IPS DF 4.7 (cell line): ENCODE data around the gene COL13A1.

Experiments used
- DNase-seq: peaks from one replicate; pipeline ENCODE4 v3.0.0-alpha.2; 2013; ENCODE audit warnings: low spot score; ENCODE audit errors: extremely low read depth

COL13A1 gene

GRCh38 chr10:69819716-69820506 lies 18.2 kb downstream of the COL13A1 start:
- no peak for DNase-seq

DNA sequence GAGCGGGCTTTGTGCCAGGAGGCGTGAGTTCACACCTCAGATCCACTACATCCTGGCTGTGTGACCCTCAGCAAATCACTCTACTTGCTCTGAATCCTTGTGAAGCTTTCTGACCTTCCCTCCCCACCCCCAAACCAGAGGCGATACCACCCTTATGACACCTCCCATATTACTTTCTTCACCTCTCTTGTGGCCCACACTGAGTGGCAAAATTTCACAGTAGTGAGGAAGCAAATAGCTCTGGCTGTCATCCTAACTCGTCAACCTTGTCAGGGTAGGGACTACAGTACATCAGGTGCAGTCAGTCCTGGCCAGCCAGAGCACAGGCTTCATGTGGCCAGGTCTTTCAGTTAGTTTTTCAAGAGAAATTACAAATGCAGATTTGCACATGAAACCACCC lies 19.1 kb downstream of the COL13A1 start:
- no peak for DNase-seq

DNA sequence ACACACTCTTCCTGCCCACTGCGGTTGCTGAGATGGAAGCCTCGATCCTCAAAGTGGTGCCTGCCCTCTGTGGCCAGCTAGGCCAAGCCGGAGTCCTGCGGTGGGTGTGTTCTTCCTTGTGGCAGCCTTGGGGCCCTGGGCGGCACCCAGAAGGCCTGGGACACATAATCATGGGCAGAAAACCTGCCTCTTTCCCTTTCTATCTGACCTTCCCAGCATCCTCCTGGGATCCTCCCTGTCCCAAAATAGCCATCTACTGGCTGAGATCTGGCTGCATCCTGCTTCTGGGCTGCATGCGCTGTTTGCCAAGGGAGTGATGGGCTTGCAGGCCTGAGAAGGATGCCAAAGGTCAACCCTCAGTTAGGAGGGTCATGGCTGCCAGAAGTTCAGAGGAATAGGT lies 23.9 kb downstream of the COL13A1 start:
- DNase-seq = no peak

DNA sequence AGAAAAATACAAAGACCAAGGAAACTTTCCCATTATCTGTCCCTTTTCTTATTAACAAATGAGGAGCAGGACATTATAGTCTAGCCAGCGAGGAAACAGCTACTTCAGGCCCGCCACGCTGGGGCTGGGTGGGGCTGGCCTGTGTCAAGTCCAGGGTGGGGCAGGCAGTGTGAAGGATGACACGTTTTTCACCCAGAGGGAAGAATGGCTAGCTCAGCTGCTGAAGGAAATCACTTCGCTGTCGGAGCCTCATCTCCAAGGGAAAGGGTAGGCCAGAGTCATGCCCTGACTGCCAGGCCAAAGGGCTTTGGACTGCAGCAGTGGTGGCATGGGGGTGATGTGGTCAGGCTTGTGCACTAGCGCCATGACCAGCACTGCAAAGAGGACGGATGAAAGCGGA lies 24.4 kb downstream of the COL13A1 start:
- no peak for DNase-seq

DNA sequence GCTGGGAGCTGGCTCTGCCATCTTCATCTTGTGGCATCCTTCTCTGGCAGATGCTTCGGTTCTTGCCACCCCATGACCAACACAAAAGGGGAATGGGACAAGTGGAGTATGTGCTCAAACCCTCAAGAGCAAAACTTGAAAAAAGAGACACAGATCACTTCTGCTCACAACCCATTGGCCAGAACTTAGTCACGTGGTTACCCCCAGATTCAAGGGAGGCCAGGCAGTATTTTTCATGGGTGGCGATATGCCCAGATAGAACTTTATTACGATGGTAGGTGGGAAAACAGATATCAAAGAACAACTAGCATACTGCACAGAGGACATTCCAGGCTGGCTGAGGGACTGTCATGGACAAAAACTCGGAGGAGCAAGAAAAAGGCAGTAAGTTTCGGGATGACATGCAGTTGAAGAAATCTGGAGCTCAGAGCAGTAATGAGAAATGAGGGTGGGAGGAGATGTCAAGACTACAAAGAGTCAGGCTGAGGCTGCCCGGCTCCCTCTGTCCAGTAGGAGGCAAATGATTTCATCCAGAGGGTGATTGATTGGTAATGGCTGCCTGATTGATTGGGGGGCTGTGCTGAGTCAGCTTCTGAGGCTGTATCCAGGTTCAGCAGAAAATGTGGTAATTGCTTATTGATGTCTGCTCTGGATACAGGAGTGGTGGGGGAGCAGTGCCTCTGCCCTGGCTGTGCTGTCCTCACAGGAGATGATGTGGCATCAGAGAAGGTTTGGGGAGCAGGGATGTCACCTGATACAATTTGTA lies 25.3 kb downstream of the COL13A1 start:
- DNase-seq = no peak

GRCh38 chr10:69828144-69828870 lies 26.6 kb downstream of the COL13A1 start:
- DNase-seq = no peak

DNA sequence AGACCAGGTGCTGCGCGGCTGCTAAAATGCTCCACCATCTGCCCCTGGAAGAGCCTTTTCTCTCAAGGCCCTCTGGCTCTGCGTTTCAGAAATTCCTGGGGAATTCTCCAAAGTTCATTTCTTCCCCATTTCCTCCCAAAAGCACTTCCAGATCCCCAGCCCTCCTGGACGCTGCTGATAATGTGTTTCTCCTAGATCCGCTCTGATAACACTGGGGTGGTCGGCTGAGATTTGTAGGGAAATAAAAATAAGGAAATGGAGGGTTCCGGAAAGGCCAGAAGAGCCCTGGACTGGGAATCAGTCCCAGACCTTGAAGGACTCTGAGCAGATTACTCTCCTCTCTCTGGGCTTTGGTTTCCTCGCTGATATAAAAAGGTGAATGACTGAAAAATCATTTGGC lies 28.1 kb downstream of the COL13A1 start:
- DNase-seq = no peak

- no peak for DNase-seq
Measured at GRCh38 chr10:69831231-69831855, 29.6 kb downstream of the COL13A1 start.

DNA sequence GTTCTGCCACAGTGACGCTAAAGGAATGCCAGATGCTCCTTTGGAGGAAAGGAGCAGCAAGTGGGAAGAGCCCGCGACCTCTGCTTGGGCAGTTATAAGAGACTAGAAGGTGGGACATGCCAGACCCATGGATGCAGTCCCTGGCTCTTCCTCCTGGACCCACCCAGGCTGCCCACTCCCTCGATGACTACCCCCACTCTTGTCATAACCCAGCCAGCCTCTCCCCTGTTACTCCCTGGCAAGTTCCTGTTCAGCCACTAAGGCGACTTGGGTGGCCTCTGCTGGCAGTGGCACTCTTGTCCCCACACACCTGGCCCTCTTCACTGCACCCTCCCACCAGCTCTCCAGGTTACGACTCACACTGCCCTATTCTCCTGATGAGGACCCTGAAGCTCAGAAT lies 33.5 kb downstream of the COL13A1 start:
- no peak for DNase-seq

DNA sequence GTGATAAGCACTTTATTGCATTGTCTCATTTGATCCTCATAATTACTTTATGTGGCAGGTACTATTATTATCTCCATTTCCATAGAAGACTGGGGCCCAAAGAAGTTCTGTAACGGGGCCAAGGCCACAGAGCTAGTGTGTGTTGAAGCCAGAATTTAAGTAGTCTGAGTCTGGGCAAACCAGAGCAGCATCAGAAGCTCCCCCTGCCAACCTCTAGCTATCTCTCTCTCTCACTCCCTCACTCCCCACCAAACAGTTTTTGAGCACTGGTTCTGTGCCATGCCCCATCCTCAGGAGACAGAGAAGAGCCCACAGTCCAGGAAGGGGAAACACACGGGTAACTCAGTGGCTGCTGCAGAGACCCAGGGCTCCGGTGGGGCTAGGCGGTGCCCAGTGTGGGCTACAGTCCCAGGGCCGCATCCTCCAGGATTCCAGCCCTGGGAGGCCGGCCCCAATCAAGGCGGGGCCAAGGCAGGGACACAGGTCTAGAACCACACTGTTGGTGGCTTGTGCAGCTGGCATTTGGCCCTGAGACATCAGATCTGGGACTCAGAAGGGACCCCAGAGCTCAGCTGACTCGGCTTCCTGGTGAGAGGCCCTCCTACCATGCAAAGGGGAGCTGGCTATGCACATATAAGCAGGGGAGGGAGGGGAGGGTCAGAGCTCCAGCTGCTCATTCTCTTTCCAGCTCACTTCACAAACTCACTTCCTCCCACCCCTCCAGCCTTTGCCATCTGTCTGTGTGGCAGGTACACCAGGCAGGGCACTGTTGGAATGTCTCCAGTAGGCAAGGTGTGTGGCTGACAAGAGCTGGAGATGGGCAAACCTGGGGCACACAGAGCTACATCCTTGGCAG lies 34.4 kb downstream of the COL13A1 start:
- no peak for DNase-seq

GRCh38 chr10:69836731-69837030 lies 35.0 kb downstream of the COL13A1 start:
- DNase-seq = no peak

- no peak for DNase-seq
Measured at GRCh38 chr10:69837261-69837660, 35.6 kb downstream of the COL13A1 start.

DNA sequence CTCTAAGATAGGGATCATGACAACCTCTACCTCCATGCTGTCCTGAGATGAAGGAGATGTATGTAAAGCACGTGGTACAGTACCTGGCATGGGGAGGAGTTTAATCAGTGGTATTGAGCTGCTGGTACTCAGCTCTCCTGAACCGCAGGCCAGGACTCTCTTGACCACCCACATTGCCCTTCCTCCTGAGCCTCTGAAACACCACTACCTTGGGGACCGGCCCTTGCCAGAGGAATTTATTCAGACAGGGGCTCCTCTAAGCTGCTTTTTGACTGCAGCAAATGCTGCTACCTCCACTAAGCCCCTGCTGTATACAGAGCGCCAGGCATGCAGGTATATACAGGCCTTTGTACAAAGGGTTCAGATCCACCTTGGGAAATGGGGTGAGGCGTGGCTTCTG lies 36.7 kb downstream of the COL13A1 start:
- no peak for DNase-seq

DNA sequence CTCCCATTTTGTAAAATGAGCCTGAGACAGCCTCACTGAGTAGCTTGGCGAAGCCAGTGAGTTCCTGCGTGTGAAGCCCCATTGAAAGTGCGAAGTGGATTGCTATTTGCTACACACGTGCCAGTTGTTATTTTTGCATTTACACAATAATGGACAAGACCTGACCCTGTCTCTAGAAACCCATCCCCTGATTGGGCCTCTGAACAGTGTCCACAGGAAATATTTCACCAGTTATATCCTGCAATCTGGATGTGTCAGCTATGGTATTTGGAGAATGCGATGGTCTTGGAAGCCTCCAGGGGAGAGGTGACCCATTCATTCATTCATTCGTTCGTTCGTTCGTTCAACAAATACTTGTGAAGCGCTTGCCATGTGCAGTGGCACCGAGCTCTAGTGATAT lies 37.1 kb downstream of the COL13A1 start:
- no peak for DNase-seq

- no peak for DNase-seq
Measured at GRCh38 chr10:69839696-69840345, 38.1 kb downstream of the COL13A1 start.

DNA sequence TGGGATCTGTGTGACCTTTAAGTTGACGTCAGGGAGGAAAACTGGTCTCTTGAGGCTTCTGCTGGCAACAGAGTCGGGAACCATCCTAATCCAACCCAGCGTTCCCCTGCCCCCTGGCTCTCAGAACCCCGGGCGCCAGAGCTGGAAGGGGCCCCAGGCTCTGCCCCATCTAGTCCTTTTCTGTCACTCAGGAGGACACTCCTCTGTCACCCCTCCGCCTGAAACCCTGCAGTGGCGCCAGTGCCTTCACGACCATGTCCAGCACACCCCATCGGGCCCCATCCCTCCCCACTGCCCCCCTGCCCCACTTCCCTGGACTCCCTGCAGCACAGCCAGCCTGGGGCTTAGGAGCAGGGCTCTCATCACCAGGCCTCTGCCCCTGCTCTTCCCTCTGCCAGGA lies 39.1 kb downstream of the COL13A1 start:
- DNase-seq = no peak

DNA sequence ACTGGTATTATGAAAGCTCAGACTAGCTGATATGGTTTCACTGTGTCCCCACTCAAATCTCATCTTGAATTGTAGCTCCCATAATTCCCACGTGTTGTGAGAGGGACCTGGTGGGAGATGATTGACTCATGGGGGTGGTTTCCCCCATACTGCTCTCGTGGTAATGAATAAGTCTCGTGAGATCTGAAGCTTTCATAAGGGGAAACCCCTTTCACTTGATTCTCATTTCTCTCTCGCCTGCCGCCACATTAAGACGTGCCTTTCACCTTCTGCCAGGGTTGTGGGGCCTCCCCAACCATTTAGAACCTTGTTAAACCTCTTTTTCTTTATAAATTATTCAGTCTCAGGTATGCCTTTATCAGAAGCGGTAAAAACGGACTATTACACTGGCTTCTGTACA lies 40.3 kb downstream of the COL13A1 start:
- no peak for DNase-seq

DNA sequence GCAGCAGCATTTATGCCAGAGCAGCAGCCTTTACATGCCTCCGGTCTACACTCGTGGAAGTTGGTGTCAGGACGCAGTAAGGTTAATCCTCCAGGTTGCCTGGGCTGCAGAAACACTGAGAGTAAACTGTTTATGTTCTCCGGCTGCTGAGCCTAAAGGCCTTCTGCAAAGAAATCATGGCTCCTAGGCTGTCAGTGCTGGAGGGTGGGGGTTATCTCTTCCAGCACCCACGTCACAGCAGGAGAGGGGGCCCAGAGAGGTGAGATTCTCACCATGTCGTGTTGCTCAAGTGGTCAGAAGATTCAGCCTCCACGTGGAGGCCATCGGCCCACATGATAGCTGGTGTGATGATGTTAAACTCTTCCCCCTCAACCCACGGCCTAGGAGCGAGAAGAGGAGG lies 41.2 kb downstream of the COL13A1 start:
- DNase-seq = no peak

DNA sequence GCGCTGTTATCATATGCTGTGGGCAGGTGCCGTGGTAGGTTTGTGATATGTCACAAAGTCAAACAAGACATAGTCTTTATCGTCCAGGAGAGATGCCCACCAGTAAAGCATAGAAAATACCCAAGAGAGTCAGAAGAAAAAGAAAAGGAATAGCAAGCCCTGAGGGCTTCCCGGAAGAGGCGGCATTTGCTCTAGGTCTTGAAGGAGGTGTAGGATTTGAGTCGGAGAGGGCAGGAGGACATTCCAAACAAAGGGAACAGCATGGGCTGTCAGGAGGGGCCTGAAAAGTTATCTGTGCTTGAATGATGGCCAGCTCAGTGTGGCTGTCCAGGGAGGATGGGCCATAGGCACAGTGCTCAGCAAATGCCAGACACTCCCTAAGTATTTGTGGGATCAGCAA lies 42.2 kb downstream of the COL13A1 start:
- no peak for DNase-seq

GRCh38 chr10:69844698-69845097 lies 43.0 kb downstream of the COL13A1 start:
- no peak for DNase-seq
